Lower leg skin (tissue), 3 donors: ENCODE measurements around the gene HNMT.

Experiments used
- POLR2A ChIP-seq, 2 donors: fragments of 450-650 bp; IDR thresholded peaks; one replicate each; pipeline ENCODE4 v1.6.1; 2016 to 2017; ENCODE audit warnings: antibody characterized with exemption in 2 of 2, mild to moderate bottlenecking in 1 of 2, moderate library complexity in 1 of 2
- TF ChIP-seq, protein P1 (sequence below), 3 donors: fragments of 450-650 bp; IDR thresholded peaks; one replicate each; pipeline ENCODE4 v1.5.1; 2016; ENCODE audit warnings: antibody characterized with exemption in 3 of 3, mild to moderate bottlenecking in 3 of 3, moderate library complexity in 2 of 3

DNA sequence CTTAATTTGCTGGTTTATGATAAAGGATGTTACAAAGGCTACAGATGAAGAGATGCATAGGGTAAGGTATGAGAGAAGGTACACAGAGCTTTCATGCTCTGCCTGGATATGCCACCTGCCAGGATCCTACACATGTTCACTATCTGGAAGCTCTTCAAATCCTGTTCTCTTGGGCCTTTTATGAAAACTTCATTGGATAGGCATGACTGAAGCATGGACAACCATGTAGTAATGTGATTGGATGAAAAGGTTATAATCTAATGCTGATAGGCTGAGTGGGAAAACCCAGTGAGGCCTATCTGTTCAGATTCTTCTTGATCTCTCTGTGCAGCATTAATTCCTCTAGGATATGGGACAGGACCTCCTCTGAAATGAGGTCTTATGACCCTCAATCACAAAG lies 26.8 kb downstream of the HNMT start:
- TF ChIP-seq, protein P1, sequence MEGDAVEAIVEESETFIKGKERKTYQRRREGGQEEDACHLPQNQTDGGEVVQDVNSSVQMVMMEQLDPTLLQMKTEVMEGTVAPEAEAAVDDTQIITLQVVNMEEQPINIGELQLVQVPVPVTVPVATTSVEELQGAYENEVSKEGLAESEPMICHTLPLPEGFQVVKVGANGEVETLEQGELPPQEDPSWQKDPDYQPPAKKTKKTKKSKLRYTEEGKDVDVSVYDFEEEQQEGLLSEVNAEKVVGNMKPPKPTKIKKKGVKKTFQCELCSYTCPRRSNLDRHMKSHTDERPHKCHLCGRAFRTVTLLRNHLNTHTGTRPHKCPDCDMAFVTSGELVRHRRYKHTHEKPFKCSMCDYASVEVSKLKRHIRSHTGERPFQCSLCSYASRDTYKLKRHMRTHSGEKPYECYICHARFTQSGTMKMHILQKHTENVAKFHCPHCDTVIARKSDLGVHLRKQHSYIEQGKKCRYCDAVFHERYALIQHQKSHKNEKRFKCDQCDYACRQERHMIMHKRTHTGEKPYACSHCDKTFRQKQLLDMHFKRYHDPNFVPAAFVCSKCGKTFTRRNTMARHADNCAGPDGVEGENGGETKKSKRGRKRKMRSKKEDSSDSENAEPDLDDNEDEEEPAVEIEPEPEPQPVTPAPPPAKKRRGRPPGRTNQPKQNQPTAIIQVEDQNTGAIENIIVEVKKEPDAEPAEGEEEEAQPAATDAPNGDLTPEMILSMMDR (IDR thresholded peaks at IDR 0.05), result no peak
- TF ChIP-seq POLR2A (IDR thresholded peaks at IDR 0.05), result no peak
